ENCODE data around the gene TRMT6. TPM values are rescaled to one million over a fixed set of nuclear protein-coding genes. Genes with fewer than 3 reads are reported as not detected.

The TRMT6 gene
- total and polyA plus RNA-seq, 2 experiments from 2014 or later: 9.0 to 14.2 TPM

DNA sequence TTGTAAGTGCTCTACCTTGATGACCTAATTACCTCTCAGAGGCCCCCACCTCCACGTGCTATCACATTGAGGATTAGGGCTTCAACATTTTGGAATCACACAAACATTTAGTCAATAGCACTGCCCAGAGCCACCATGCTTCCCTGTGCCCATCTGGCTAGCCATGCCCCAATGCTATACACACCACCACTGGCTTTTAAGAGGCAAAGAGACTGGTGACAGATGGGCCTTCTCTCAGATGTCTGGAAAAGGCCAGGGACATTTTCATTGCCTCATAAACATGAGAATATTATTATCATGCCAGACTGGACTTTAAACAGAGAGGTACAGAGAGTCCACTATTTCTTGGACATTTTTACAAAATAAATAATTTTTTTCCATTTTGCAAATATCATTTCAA lies 29.8 kb downstream of the TRMT6 start:
- Histone ChIP-seq H3K4me1 (ENCODE audit: insufficient read depth) (no peaks in the 10 kb centered on the region), H4K20me1 (ENCODE audit: insufficient read depth, poor library complexity, severe bottlenecking) (no peaks in the 10 kb centered on the region), H3K4me2 (no peak overlapping the region), H3K4me3 (no peak overlapping the region), H2AFZ (no peak overlapping the region), H3K27ac (no peak overlapping the region), H3K27me3 (no peaks in the 10 kb centered on the region), H3K79me2 (no peaks in the 10 kb centered on the region), H3K9me2 (replicated peaks; ENCODE audit: insufficient read depth) (no peaks in the 10 kb centered on the region), H3K9me3 (ENCODE audit: low read depth) (no peaks in the 10 kb centered on the region), H3K36me3 (replicated peaks; ENCODE audit: insufficient read depth, low read depth) (no peaks in the 10 kb centered on the region)
- TF ChIP-seq EZH2 (IDR thresholded peaks at IDR 0.05; ENCODE audit: borderline replicate concordance) (no peak), EZH2phosphoT487 (IDR thresholded peaks at IDR 0.05; ENCODE audit: low read depth, severe bottlenecking, unreplicated experiment) (no peak)
- TF ChIP-seq, protein P1, sequence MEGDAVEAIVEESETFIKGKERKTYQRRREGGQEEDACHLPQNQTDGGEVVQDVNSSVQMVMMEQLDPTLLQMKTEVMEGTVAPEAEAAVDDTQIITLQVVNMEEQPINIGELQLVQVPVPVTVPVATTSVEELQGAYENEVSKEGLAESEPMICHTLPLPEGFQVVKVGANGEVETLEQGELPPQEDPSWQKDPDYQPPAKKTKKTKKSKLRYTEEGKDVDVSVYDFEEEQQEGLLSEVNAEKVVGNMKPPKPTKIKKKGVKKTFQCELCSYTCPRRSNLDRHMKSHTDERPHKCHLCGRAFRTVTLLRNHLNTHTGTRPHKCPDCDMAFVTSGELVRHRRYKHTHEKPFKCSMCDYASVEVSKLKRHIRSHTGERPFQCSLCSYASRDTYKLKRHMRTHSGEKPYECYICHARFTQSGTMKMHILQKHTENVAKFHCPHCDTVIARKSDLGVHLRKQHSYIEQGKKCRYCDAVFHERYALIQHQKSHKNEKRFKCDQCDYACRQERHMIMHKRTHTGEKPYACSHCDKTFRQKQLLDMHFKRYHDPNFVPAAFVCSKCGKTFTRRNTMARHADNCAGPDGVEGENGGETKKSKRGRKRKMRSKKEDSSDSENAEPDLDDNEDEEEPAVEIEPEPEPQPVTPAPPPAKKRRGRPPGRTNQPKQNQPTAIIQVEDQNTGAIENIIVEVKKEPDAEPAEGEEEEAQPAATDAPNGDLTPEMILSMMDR (IDR thresholded peaks at IDR 0.05; ENCODE audit: poor library complexity): no peak
- WGBS (ENCODE audit: low lambda C conversion rate, missing lambda C conversion rate): 38% methylated on average over 1 of the region's 1 CpG
- no peak for DNase-seq (ENCODE audit: low spot score)

DNA sequence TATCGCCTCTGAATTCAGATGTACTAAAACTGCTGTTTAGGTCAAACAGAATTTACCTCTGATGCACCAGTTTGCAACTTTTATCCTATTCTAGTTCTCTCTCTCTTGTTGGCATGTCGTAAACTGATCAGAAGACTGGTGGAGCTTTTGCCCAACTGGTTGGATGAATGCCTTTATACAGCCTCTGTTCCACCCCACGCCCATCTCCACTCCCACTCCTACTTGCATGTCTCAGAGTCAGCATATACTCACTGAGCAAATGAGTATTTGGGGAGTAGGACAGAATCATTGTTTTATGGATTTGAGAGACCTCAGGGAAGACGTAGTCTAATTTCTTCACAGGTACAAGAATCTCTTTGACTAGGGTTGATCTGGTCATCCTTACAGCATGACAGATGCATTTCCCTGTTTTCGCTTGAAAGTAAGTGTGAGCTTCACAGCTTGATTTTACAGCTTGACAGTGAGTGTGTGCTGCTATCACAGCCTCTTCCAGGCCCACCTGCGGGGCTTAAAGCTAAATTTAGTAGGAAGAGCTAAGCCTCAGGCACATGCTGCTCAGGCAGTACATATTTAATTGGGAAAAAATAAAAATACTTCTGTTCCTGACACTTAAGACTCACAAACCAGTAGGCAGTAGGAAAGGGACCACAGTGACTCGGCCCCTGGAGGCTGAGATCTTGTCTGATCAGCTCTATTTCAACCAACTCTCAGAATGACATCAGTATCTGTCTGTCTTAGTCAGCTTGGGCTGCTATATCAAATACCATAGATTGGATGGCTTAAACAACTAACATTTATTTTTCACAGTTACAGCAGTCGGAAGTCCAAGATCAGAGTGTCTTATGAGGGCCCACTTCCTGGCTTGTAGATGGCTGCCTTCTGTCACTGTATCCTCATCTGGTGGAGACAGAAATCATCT lies 30.4 kb downstream of the TRMT6 start:
- no peak overlapping the region for H2AFZ ChIP-seq

DNA sequence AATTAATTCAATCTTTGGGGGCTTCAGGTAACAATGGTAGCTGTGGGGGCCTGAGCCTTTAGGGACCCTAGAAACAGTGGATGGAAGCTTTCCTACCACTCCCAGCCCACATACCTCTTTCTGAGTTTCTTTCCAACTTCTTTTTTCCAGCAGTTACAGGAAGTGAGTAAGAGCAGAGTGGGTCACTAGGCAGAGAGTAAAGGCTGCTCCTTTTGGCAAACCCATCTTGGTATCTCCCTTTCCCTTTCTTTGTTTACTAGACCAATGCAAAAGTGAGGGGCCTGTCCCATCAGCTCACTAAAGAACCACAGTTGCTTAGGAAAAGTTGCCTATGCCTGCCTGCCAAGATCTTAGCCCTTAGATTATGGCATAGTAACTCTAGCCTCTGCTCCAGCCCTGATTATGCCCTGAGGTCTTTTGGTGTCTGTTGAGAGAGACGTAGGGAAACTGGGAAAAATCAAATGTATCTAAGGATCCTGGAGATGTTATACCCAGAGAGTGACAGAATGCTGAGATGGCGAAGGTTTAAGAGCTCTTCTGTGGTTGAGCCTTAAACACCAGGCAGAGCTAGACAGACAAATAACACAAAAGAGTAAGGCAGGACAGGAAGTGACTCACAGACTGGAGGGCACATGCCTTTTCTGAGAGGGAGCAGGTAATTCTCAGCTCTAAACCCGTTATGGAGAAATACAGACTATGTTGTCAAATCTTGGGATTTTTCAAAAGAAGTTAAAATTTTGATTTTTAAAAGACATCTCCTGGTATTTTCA lies 31.3 kb downstream of the TRMT6 start:
- no peaks in the 10 kb centered on the region for H3K9me3 ChIP-seq (ENCODE audit: low read depth)
- H3K27me3 ChIP-seq: no peaks in the 10 kb centered on the region
- DNase-seq (ENCODE audit: low spot score): no peak
- H3K36me3 ChIP-seq (replicated peaks; ENCODE audit: insufficient read depth, low read depth): no peaks in the 10 kb centered on the region
- H3K9me2 ChIP-seq (replicated peaks; ENCODE audit: insufficient read depth): no peaks in the 10 kb centered on the region
- no peak overlapping the region for H2AFZ ChIP-seq
- no peaks in the 10 kb centered on the region for H3K4me1 ChIP-seq (ENCODE audit: insufficient read depth)
- TF ChIP-seq EZH2phosphoT487 (IDR thresholded peaks at IDR 0.05; ENCODE audit: low read depth, severe bottlenecking, unreplicated experiment) (no peak), EZH2 (IDR thresholded peaks at IDR 0.05; ENCODE audit: borderline replicate concordance) (no peak)
- TF ChIP-seq, protein P1 (IDR thresholded peaks at IDR 0.05; ENCODE audit: poor library complexity): no peak
- H4K20me1 ChIP-seq (ENCODE audit: insufficient read depth, poor library complexity, severe bottlenecking): no peaks in the 10 kb centered on the region
- H3K4me2 ChIP-seq: no peak overlapping the region
- no peak overlapping the region for H3K27ac ChIP-seq
- H3K79me2 ChIP-seq: no peaks in the 10 kb centered on the region
- WGBS (ENCODE audit: low lambda C conversion rate, missing lambda C conversion rate): 31% methylated on average over 3 of the region's 3 CpGs
- no peak overlapping the region for H3K4me3 ChIP-seq

More for the DNA sequence above, 30.4 kb downstream of the TRMT6 start:
- Histone ChIP-seq H3K36me3 (replicated peaks; ENCODE audit: insufficient read depth, low read depth) (no peaks in the 10 kb centered on the region), H3K9me2 (replicated peaks; ENCODE audit: insufficient read depth) (no peaks in the 10 kb centered on the region), H3K4me2 (no peak overlapping the region), H3K4me1 (ENCODE audit: insufficient read depth) (no peaks in the 10 kb centered on the region), H3K9me3 (ENCODE audit: low read depth) (no peaks in the 10 kb centered on the region), H3K79me2 (no peaks in the 10 kb centered on the region), H3K27ac (no peak overlapping the region), H4K20me1 (ENCODE audit: insufficient read depth, poor library complexity, severe bottlenecking) (no peaks in the 10 kb centered on the region), H3K4me3 (no peak overlapping the region), H3K27me3 (no peaks in the 10 kb centered on the region)
- WGBS (ENCODE audit: low lambda C conversion rate, missing lambda C conversion rate): 75% methylated on average over 8 of the region's 8 CpGs
- DNase-seq (ENCODE audit: low spot score): no peak
- TF ChIP-seq EZH2 (IDR thresholded peaks at IDR 0.05; ENCODE audit: borderline replicate concordance) (no peak), EZH2phosphoT487 (IDR thresholded peaks at IDR 0.05; ENCODE audit: low read depth, severe bottlenecking, unreplicated experiment) (no peak)
- TF ChIP-seq, protein P1 (IDR thresholded peaks at IDR 0.05; ENCODE audit: poor library complexity): no peak
